Upper lobe of left lung (tissue), 4 donors: ENCODE data around the gene FXYD5.

ENCODE experiments used
- CTCF ChIP-seq, 6 experiments: fragments of 450-650 bp in 4 of 6; fragments of 200-600 bp in 2 of 6; sonication (generic) in 2 of 6; IDR thresholded peaks; one replicate each; pipeline ENCODE4 v1.5.1; 2016 to 2019; ENCODE audit warnings: antibody characterized with exemption in 6 of 6
- EP300 ChIP-seq, 4 donors: sonication (generic); formaldehyde crosslinking; IDR thresholded peaks; one replicate each; pipeline ENCODE4 v1.5.1; 2017; ENCODE audit warnings: antibody characterized with exemption in 4 of 4, control low read depth in 2 of 4
- POLR2A ChIP-seq, 4 donors: fragments of 450-650 bp; IDR thresholded peaks; one replicate each; pipeline ENCODE4 v1.5.1; 2016 to 2017; ENCODE audit warnings: antibody characterized with exemption in 4 of 4, mild to moderate bottlenecking in 2 of 4
- POLR2AphosphoS5 ChIP-seq, 2 donors: sonication (generic); formaldehyde crosslinking; IDR thresholded peaks; one replicate each; pipeline ENCODE4 v1.5.1; 2017; ENCODE audit warnings: antibody characterized with exemption in 2 of 2

- TF ChIP-seq CTCF (IDR thresholded peaks at IDR 0.05) (no peak), POLR2A (IDR thresholded peaks at IDR 0.05) (no peak), EP300 (IDR thresholded peaks at IDR 0.05) (no peak), POLR2AphosphoS5 (IDR thresholded peaks at IDR 0.05) (no peak)
Measured at GRCh38 chr19:35199481-35199880, 44.9 kb downstream of the FXYD5 start.
